IPS DF 4.7 (cell line): Measurements from ENCODE around the gene TNFRSF21.
"Not testable (repeated sequence)": the region's sequence is repeated elsewhere in the genome, so short reads cannot be mapped to it uniquely, and the experiment has no call there.

Source experiments
- DNase-seq: peaks from one replicate; pipeline ENCODE4 v3.0.0-alpha.2; 2013; ENCODE audit warnings: low spot score; ENCODE audit errors: extremely low read depth

TNFRSF21 gene

DNA sequence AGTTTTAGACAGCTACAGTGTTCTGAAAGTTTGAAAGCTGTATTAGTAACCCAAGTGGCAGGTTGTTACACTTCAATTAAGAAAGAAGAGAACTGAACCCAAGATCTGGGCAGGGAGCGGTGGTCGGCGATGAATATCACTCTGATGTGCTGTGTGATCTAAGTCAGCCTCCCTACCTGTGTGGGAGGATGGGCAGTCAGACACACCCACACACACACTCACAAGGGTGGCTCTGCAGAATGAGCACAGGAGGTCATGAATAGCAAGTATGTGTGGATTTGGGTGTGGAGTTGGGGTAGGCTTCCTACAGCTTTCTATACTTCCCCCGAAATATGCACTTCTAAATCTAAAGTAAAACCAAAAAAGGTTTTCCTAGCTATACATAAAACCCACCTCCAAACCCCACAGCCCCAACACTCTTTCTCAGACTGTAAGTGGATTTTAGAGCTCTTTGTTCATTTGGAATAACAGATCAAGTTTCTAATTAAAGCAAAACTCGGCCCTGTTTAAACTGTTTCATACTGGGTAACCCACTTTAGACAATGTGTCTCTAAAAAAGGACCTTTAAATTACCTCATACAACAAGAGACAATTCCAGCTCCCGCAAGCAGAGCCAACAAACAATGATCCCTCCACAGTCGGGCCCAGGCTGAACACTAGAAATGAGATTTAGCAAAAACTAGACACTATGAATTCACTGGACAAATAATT, 19.4 kb downstream of the TNFRSF21 start:
- DNase-seq = no peak

DNA sequence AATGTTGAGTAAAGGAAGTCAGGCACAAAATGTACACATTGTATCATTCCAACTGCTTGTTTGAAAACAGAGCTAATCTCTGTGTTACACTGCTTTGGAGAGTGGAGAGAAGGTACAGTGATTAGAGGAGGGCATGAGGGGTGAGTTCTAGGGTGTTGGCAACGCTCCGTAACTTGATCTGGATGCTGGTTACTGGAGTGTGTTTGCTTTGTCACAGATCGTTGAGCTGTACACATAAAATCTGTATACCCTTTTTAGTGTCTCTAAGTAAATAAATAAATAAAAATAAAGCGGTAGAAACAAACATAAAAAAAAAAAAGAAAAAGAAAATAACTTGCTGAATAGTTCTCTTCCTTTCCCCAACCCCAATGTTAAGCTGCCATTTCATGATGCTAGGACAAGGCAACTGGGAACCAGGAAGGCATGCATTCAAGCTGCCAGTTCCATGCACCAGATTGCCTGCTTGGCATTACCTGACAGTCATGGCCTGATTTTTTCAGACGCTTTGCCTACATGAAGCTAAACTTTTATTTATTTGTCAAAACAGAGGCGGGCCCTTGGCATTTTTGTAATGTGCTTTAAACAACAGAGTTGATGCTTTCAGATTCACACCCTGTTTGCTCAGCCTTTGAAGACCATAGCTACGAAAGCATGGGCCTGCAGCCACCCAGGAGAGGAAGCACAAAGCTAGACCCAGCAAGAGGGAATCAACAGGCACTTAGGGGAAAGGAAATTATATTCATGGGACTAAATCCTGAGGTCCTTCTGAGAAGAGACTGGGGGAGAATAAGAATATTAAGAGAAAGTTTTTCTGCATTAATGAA, 21.2 kb downstream of the TNFRSF21 start:
- no peak for DNase-seq

DNA sequence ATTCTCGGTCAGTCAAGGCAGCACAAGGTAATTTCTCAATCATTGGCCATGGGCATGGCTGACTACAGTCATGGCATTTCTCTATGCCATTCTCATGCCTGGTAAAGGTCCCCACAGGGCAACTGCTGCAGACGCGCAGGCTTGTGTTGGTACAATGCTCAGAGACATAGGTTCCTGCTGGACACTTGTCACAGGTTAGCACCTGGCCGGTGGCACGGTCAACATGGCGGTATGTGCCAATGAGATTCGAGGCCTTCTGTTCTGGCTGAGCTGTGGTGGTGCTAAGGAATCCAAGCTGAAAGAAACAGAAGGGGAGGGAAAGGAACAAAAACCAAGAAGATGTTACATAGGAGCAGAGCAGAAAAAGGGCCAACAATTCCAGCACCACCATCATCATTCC, 23.4 kb downstream of the TNFRSF21 start:
- DNase-seq = no peak

DNA sequence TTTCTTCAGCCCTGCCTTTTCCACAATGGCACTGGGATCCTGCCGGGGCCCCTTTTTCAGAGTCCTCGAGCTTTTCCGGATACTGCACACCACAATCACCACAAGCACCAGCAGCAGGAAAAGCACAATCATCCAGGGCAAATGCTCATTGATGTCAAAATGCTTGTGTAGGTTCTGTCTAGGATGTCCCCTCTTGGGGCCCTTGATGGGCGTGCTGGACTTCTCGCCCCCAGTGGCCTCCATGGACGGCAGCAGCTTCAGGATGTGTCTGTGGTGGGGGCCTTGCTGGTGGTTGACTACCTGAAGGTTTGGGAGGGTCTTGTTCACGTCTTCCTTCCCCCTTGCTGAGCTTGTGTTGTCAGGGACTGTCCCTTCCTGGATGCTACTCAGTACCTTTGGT, 25.7 kb downstream of the TNFRSF21 start:
- DNase-seq = no peak

DNA sequence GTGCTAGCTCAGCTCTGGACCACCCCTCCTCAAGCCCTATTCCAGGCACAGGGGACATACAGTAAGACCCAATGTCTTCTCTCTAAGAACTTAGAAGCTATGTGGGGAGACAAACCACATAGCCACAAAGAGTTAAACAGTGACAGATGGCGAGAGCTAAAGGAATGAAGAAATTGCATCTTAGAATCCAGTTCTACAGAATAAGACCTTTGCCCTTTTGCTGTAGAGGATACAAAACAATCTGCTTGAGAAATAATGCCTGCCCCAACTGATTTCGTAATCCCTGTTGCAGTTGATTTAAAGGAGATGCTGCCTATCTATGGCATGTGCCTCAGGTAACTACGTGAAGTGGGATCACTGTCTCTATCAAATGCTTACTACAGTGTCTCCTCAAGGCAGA, 31.2 kb downstream of the TNFRSF21 start:
- DNase-seq = no peak

DNA sequence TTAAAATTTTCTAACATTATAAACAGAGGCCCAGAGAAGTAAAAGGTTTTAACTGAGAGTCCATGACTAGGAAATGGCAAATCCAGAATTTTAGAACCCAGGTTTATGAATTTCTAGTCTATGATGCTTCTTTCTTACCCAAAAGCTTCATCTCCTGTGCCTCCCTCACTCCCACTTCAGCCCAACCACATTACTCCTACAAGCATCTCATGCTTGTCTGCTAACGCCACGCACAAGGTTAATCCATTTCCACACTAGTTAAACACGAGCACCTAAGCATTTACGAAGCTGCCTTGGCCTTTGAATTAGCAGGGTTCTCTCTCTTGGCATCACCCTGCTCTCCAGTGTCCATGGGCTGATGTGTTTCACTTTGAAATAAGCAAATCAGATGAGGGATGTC, 32.0 kb downstream of the TNFRSF21 start:
- DNase-seq = no peak

DNA sequence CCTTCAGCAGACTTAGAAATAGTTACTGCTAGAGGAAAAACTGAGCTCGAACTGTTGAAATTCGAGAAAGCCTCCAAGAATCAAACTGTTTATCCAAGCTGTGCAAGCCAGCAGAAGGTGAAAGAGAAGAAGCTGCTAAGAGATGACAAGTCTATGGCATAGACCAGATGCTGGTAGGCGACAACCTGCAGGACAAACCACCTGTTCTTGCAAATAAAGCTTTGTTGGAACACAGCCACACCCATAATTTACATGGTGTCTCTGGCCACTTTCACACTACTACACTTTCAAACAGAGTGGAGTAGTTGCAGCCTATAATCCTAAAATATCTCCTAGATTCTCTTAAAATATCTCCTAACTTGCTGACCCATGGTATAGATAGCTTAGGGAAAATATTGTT, 33.3 kb downstream of the TNFRSF21 start:
- DNase-seq = no peak

DNA sequence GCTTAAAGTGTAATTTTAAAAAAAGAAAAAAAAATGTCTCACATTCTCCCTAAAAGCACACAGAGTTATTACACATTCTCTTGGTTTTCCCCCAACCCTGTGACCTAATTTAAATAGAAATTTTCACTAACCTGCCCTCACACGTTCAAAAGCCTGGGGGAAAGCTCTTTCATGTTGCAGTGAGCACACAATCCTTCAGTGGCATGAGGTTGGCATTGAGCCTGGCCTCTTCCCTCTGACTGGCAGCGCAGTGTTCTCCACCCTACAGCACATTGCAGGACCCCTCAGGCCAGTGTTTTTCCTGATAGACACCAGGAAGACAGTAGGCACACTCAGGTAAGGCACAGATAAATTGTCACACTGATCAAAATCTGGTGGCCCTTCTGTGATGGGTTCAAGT, 34.1 kb downstream of the TNFRSF21 start:
- no peak for DNase-seq

DNA sequence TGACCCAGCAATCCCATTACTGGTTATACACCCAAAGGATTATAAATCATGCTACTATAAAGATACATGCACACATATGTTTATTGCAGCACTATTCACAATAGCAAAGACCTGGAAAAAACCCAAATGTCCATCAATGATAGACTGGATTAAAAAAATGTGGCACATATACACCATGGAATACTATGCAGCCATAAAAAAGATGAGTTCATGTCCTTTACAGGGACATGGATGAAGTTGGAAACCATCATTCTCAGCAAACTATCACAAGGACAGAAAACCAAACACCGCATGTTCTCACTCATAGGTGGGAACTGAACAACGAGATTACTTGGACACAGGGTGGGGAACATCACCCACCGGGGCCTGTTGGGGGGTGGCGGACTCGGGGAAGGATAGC, 34.6 kb downstream of the TNFRSF21 start:
- DNase-seq = not testable (repeated sequence)

DNA sequence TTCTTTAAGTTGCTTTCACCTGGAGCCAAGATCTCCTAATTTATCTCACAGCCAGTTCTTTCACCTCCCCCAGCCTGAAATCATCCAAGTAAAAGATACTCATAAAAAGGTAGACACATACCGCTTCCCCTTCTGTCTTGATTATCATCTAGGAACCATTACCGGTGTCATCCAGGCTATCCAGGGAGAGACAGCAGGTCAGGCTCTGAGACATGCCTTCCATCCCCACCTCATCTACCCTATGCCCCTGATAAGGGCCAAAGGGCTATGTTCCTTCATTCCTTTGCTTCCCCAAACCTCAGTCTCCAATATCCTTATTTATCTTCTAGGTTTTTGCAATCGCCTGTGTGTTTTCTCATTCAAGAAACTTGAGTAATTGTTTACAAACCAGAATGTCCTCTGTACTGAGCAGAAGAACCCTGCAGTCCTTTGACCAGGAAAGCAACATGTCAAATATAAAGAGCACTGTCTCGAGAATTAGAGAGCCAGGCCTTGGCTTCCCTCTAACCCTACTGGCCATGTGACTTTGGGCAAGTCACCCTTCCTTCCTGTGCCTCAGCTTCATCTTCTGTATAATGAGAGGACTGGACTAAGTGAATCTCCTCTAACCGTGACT, 41.0 kb downstream of the TNFRSF21 start:
- DNase-seq = no peak

DNA sequence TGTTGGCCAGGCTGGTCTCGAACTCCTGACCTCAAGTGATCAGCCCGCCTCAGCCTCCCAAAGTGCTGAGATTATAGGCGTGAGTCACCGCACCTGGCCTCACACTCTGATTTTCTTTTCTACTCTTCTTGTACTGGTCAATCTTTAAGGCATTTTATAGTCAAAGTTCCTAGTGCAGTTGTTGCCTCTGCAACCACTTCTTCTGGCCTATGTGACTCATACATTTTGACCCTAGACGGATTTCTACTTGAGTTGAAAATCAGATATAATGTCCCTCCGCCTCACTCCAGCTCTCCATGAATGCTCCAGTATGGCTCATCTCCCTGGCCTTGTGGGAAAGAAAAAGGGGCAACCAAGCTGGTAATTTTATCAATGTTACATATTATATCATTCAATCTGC, 42.4 kb downstream of the TNFRSF21 start:
- no peak for DNase-seq

DNA sequence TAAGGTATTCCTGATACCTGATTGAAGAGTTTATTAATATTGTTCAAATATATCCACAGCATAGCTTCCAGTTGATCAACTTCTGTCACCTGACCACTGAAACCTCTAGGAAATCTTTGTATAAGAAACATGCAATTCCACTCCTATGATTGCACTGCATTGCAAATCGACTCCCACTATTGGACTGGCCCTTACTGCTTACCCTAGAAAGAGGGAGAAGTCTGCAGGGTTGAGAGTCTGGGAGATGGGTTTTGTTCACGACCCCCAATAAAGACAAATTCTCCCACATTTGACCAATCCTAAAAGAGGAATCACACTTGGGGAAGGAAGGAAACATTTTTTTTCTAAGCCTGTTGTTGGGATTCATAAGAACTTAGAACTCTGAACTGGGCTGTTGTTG, 43.7 kb downstream of the TNFRSF21 start:
- DNase-seq = no peak

DNA sequence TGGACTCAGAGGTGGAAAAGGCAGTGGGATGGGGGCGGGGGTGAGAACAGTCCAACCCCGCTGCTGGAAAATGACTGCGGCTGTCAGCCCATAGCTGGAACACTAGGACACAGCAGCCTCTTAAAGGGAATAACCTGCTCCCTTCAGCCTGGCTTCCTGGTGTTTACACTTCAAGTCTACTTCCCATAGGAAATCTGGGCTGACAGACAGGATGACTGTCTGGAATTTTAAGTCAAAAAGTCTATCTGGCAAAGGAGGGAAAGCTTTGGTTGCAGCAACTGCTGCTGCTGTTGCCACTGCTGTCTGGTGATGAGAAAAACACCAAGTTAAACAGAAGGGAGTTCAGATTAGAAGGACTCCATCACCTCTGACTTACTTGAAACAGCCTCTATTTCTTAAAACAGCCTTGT, 44.9 kb downstream of the TNFRSF21 start:
- DNase-seq = no peak

DNA sequence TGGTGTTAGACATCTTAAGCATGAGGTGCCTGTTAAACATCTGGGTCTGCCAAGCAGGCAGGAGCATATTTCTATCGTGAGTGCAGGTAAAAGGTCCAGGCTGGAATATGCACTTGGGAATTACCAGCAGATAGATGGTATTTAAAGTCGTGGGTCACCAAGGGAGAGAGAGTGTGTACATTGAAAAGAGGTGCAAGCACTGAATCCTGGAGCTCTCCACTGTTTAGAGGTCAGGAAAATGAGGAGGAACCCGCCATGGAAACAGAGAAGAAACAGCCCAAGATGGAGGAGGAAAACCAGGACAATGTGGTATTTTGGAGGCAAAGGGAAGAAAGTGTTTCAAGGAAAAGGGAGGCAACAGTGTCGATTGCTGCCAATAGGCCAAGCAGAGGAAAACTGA, 46.4 kb downstream of the TNFRSF21 start:
- no peak for DNase-seq

DNA sequence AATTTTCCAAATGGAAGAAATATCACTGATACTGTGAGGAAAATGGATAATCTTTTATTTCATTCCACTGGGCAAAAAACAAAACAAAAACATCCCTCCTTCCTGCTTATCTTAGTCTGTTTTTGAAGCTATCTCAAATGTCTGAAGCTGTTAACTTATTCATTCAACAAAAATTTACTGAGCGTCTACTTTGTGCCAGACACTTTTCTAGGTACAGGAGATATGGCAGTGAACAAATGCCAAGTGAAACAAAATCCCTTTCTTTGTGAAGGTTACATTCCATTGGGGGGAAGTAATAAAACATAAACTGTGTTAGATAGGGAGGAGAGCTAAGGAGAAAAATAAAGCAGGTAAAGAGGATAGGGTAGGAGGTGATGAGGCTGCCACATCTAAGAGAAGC, 47.5 kb downstream of the TNFRSF21 start:
- no peak for DNase-seq

DNA sequence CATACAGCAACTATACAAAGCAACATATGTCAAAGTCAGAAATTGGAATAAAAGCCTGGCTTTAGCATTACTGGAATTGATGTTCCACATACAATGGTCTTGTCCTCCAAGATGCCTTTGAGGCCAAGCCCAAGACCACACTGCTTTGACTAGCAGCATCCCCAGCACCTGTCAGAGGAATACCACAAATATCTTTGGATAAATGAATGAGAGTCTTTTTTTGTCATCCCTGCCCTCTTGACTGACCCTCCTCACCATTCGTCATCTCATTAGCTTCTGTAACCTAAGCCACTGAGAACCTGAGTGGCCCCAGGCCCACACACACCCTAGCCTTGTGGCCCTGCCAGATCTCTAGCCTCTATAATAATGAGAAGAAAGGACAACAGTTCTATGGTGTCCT, 48.5 kb downstream of the TNFRSF21 start:
- no peak for DNase-seq

DNA sequence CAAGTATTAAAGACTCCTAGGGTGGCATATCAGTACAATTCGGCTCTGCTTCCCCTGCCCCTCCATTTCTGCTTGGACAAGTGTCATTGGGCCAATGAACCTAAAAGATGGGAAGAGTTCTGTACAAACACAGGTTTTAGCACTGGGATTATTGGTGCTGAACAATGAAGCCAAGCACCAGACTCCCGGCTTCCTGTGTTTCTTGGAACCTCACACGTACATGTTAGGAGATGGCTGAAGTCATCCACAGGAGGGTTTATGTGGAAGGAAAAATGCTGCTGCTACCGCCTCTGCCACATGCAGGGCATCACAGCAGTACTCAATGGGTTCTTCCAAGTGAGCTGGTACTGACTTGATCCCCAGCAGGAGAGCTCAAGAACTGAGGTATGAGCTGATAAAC, 49.7 kb downstream of the TNFRSF21 start:
- DNase-seq = no peak

DNA sequence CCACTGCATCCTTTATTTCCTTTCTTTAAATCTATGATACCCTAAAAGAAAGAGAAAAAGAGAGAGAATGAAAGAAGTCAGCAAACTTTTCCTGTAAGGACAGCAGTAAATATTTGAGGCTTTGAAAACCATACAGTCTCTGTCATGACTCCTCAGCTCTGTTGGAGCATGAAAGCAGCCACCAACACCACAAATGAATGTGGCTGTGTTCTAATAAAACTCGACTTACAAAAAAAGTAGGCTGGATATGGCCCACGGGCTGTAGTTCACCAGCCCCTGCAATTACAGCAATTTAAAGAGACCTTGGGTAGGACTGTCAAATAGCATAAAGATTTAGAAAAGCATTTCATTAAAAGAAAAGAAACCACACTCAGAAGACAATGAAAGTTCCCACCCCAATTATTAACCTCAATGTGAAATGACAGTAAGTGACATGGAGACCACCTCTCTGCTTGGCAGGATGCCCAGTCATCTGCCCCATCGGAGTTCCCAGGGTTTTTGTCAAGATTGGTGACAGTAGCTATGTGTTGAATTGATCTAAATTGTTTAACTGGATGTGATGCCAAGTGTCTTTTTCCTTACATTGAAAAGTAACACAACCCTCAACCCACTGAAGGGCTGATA, 50.9 kb downstream of the TNFRSF21 start:
- no peak for DNase-seq

DNA sequence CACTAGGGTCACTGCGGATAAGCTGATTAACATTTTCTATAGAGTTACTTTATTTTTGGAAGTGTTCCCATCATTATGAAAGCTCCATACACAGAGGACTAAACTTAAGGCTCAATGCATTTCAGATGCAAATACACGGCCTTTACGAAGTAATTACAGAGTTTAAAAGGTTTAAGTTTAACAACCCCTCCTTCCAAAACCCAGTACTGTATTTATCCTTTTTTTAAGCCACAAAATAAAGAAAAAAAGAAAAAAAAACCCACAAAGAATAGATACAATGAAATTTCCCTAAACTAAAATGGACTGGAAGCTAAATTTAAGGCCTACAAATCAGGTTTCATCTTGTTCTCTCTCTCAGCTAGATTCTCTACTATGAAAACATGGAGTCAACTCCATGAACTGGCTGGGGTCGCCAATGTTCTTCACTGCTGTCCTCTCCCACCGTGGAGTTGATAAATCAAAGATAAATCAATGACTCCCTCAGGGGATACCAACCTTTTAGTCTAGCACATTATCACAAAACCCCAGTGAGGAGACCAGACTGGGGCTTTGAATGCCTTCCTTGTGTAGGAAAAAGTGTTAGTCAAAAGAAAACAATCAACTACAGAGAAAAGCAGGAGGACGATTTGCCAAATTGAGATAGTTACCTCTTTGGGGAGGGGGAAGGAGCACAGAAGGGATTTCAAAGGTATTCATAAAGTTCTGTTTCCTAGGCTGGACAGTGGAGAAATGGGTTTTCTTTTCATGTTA, 52.5 kb downstream of the TNFRSF21 start:
- DNase-seq = no peak

DNA sequence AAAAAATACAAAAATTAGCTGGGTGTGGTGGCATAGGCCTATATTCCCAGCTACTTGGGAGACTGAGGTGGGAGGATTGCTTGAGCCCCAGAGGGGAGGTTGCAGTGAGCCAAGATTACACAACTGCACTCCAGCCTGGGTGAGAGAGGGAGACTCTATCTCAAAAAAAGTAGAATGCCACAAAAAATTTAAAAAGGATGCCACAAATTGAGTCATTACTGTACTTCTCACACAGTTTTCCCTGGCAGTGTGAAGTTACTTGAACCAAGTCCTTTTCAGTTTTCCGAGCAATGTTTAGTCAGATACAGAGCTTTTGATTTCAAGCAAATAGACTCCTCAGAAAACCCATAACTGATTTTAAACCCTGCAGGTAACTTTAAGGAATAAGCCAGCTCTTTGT, 53.3 kb downstream of the TNFRSF21 start:
- DNase-seq = no peak

DNA sequence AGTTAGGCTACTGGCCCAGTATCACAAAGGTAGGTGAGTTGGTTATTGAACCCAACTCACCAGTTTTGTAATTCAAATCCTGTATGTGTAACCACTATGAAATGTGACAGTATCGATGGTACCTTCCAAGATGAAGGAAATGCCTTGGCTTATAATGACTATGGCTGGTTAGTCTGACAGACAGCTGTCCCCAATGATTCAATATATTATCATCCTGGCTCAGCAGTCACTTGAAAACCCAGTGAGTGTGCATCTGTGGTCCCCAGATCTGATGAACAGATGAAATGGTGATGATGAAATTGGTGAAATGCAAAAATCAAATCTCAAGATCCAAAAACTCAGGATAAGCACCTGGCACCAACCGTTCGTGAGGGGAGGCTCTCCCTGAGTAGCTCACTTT, 54.8 kb downstream of the TNFRSF21 start:
- no peak for DNase-seq
